Measurements from ENCODE around the gene SNX1.

- TF ChIP-seq CTCF (IDR thresholded peaks at IDR 0.05; ENCODE audit: low read depth, low read length) (no peak), POLR2A (IDR thresholded peaks at IDR 0.05; ENCODE audit: extremely low read depth, insufficient read length) (no peak), MAX (IDR thresholded peaks at IDR 0.05; ENCODE audit: low read depth, low read length) (no peak), MYC (IDR thresholded peaks at IDR 0.05; ENCODE audit: low read depth, low read length) (no peak)
Measured at GRCh38 chr15:64102497-64102896, 6.7 kb downstream of the SNX1 start.
